H9 (cell line): ENCODE results near the gene GTF3C5. TPM values are rescaled to one million over a fixed set of nuclear protein-coding genes. Genes with fewer than 3 reads are reported as not detected.

ENCODE experiments used
- DNase-seq: peaks from one replicate; pipeline ENCODE4 v3.0.0-alpha.2; 2017
- H2AFZ ChIP-seq: one replicate; pipeline ENCODE4 v1.6.1; 2013; ENCODE audit warnings: mild to moderate bottlenecking, low read length, control low read depth, moderate library complexity
- H2AK5ac ChIP-seq: 2 replicates; pipeline ENCODE4 v1.6.1; 2013; ENCODE audit warnings: low read length, control low read depth, mixed read lengths; ENCODE audit not compliant: insufficient read length
- H2BK120ac ChIP-seq: one replicate; pipeline ENCODE4 v1.6.1; 2013; ENCODE audit warnings: low read depth, mild to moderate bottlenecking, low read length, control low read depth, inconsistent platforms; ENCODE audit not compliant: poor library complexity, severe bottlenecking
- H2BK12ac ChIP-seq: 2 replicates; pipeline ENCODE4 v1.6.1; 2013; ENCODE audit warnings: low read length, control low read depth, mixed read lengths, low read depth; ENCODE audit not compliant: insufficient read length
- H2BK15ac ChIP-seq: 2 replicates; pipeline ENCODE4 v1.6.1; 2013; ENCODE audit warnings: low read depth, low read length, control low read depth
- H2BK20ac ChIP-seq: one replicate; pipeline ENCODE4 v1.6.1; 2013; ENCODE audit warnings: low read depth, mild to moderate bottlenecking, low read length, control low read depth, inconsistent platforms; ENCODE audit not compliant: poor library complexity, severe bottlenecking
- H2BK5ac ChIP-seq: 2 replicates; pipeline ENCODE4 v1.6.1; 2013; ENCODE audit warnings: low read length, control low read depth, mixed read lengths; ENCODE audit not compliant: insufficient read length
- H3K14ac ChIP-seq: 2 replicates; pipeline ENCODE4 v1.6.1; 2013; ENCODE audit warnings: low read length, control low read depth; ENCODE audit not compliant: insufficient read depth
- H3K18ac ChIP-seq: 2 replicates; pipeline ENCODE4 v1.6.1; 2013; ENCODE audit warnings: low read depth, mild to moderate bottlenecking, mixed read lengths, low read length, control low read depth; ENCODE audit not compliant: insufficient read length
- H3K23ac ChIP-seq: 2 replicates; pipeline ENCODE4 v1.6.1; 2013; ENCODE audit warnings: low read length, control low read depth, mixed read lengths, low read depth; ENCODE audit not compliant: insufficient read length
- H3K23me2 ChIP-seq: 2 replicates; pipeline ENCODE4 v1.6.1; 2013; ENCODE audit warnings: low read depth, mild to moderate bottlenecking, mixed read lengths, low read length, control low read depth; ENCODE audit not compliant: insufficient read length, poor library complexity, severe bottlenecking
- H3K27ac ChIP-seq: 2 replicates; pipeline ENCODE4 v1.5.1; 2013; ENCODE audit warnings: low read length, control low read depth, mixed read lengths, low read depth; ENCODE audit not compliant: insufficient read length
- H3K27me3 ChIP-seq: 2 replicates; pipeline ENCODE4 v1.6.1; 2013; ENCODE audit warnings: low read length, control low read depth, inconsistent platforms; ENCODE audit not compliant: insufficient read depth
- H3K4ac ChIP-seq: 2 replicates; pipeline ENCODE4 v1.6.1; 2013; ENCODE audit warnings: low read depth, mild to moderate bottlenecking, control low read depth, inconsistent platforms, low read length, moderate library complexity
- H3K4me1 ChIP-seq: 2 replicates; pipeline ENCODE4 v1.6.1; 2013; ENCODE audit warnings: low read length, control low read depth, inconsistent platforms; ENCODE audit not compliant: insufficient read depth
- H3K4me2 ChIP-seq: 2 replicates; pipeline ENCODE4 v1.6.1; 2013; ENCODE audit warnings: low read length, control low read depth, mixed read lengths; ENCODE audit not compliant: insufficient read length, insufficient read depth
- H3K56ac ChIP-seq: 2 replicates; pipeline ENCODE4 v1.6.1; 2013; ENCODE audit warnings: low read depth, mild to moderate bottlenecking, mixed read lengths, low read length, control low read depth; ENCODE audit not compliant: insufficient read length
- H3K79me1 ChIP-seq: 2 replicates; pipeline ENCODE4 v1.6.1; 2013; ENCODE audit warnings: low read depth, mild to moderate bottlenecking, moderate library complexity, low read length, control low read depth, inconsistent platforms; ENCODE audit not compliant: insufficient read depth, poor library complexity, severe bottlenecking
- H3K79me2 ChIP-seq: 2 replicates; pipeline ENCODE4 v1.6.1; 2013; ENCODE audit warnings: low read length, control low read depth, inconsistent platforms; ENCODE audit not compliant: insufficient read depth
- H3K9ac ChIP-seq: 2 replicates; pipeline ENCODE4 v1.6.1; 2013; ENCODE audit warnings: low read length, control low read depth, mixed read lengths; ENCODE audit not compliant: insufficient read length; ENCODE audit errors: extremely low read depth
- H3K9me3 ChIP-seq: one replicate; pipeline ENCODE4 v1.6.1; 2013; ENCODE audit warnings: low read depth, low read length, inconsistent platforms; ENCODE audit not compliant: control insufficient read depth
- H3T11ph ChIP-seq: one replicate; pipeline ENCODE4 v1.6.1; 2013; ENCODE audit warnings: mild to moderate bottlenecking, low read length, control low read depth, inconsistent platforms
- H4K20me1 ChIP-seq: one replicate; pipeline ENCODE4 v1.6.1; 2013; ENCODE audit not compliant: control insufficient read depth, insufficient read length, insufficient read depth
- H4K5ac ChIP-seq: 2 replicates; pipeline ENCODE4 v1.6.1; 2013; ENCODE audit warnings: low read depth, mild to moderate bottlenecking, mixed read lengths, low read length, control low read depth; ENCODE audit not compliant: insufficient read length
- H4K8ac ChIP-seq: replicated peaks from 2 replicates; pipeline ENCODE4 v1.6.1; 2013; ENCODE audit warnings: low read length, control low read depth, mixed read lengths, low read depth; ENCODE audit not compliant: insufficient read length
- H4K91ac ChIP-seq: 2 replicates; pipeline ENCODE4 v1.6.1; 2013; ENCODE audit warnings: low read depth, mild to moderate bottlenecking, moderate library complexity, mixed read lengths, low read length, control low read depth; ENCODE audit not compliant: insufficient read length
- H3K27ac Mint-ChIP-seq, 3 experiments: 2 replicates in 2 of 3; 3 replicates in 1 of 3; pipeline ENCODE4 v1.8.0; 2020 to 2021; ENCODE audit warnings: mixed read lengths in 3 of 3, mild to moderate bottlenecking in 1 of 3, moderate library complexity in 1 of 3
- H3K27me3 Mint-ChIP-seq: 2 replicates; pipeline ENCODE4 v1.8.0; 2021; ENCODE audit warnings: low read depth, mild to moderate bottlenecking, moderate library complexity, mixed read lengths
- H3K36me3 Mint-ChIP-seq, 3 experiments: 2 replicates in 2 of 3; 3 replicates in 1 of 3; pipeline ENCODE4 v1.8.0; 2020 to 2021; ENCODE audit warnings: low read depth in 3 of 3, mixed read lengths in 3 of 3; ENCODE audit not compliant: insufficient read depth in 1 of 3
- H3K4me1 Mint-ChIP-seq, 2 experiments: 2 replicates each; pipeline ENCODE4 v1.8.0; 2020; ENCODE audit warnings: mixed read lengths in 2 of 2
- H3K4me3 Mint-ChIP-seq, 2 experiments: 2 replicates in 1 of 2; 3 replicates in 1 of 2; pipeline ENCODE4 v1.8.0; 2020 to 2021; ENCODE audit warnings: mild to moderate bottlenecking in 2 of 2, mixed read lengths in 2 of 2, moderate library complexity in 1 of 2
- H3K9me3 Mint-ChIP-seq, 2 experiments: 2 replicates in 1 of 2; 3 replicates in 1 of 2; pipeline ENCODE4 v1.8.0; 2020; ENCODE audit warnings: mild to moderate bottlenecking in 2 of 2, mixed read lengths in 2 of 2, moderate library complexity in 1 of 2
- WGBS: extraction: QIAGEN DNeasy Blood & Tissue Kit; methylation state at CpG from one replicate; pipeline ENCODE4 v1.1.7; 2013; ENCODE audit warnings: missing lambda C conversion rate, low lambda C conversion rate, mixed read lengths; ENCODE audit not compliant: insufficient read length; ENCODE audit errors: extremely low coverage; 5-methylcytosine and 5-hydroxymethylcytosine counted together
- total RNA-seq: library from RNA; stranded (reverse); gene quantifications from 2 replicates; pipeline ENCODE4 v1.2.1, GENCODE V29; 2021
- TF ChIP-seq, protein P1 (sequence below): fragments of 200-600 bp; sonication (generic); conservative IDR thresholded peaks from 3 replicates; pipeline ENCODE4 v1.8.0; 2021; ENCODE audit warnings: antibody characterized with exemption, mild to moderate bottlenecking

GTF3C5 gene
- total RNA-seq, 1 experiment from 2014 or later = 88.9 TPM

DNA sequence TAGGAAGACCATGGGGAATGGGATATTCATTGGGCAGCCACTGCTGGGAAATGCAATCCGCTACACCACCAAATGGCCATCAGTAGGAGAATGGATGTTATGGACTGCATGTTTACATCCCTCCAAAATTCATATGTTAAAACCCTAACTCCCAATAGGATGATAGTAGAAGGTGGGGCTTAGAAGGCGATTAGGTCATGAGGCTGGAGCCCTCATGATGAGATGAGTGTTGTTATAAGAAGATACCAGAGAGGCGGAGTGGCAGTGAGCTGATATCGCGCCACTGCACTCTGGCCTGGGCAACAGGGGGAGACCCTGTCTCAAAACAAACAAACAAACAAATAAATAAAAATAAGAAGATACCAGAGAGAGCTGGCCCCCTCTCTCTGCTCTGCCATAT, 16.1 kb upstream of the GTF3C5 start:
- Histone ChIP-seq H3K18ac (no peak overlapping the region), H2AK5ac (no peak overlapping the region), H3K14ac (no peak overlapping the region), H3K9me3 (no peaks in the 10 kb centered on the region), H3K79me1 (no peaks in the 10 kb centered on the region), H3K4me2 (no peak overlapping the region), H3K9ac (no peak overlapping the region), H3K4me1 (no peaks in the 10 kb centered on the region), H4K91ac (no peak overlapping the region), H2BK120ac (no peak overlapping the region), H2BK12ac (no peak overlapping the region), H2AFZ (no peak overlapping the region), H3K27me3 (no peaks in the 10 kb centered on the region), H3T11ph (no peak overlapping the region), H2BK15ac (no peak overlapping the region), H3K4ac (no peak overlapping the region), H3K79me2 (no peaks in the 10 kb centered on the region), H4K8ac (no peak overlapping the region), H2BK20ac (no peak overlapping the region), H3K56ac (no peak overlapping the region), H2BK5ac (no peak overlapping the region), H4K5ac (no peak overlapping the region), H3K23me2 (no peaks in the 10 kb centered on the region), H4K20me1 (no peaks in the 10 kb centered on the region), H3K23ac (no peak overlapping the region), H3K27ac (no peak overlapping the region)
- no CpG with 5 or more reads among the region's 5 CpGs for WGBS
- peaks cover 77% of the 10 kb centered on the region for H3K27me3 Mint-ChIP-seq
- H3K4me1 Mint-ChIP-seq = no peaks in the 10 kb centered on the region
- DNase-seq = no peak
- peaks cover 0 to 3% of the 10 kb centered on the region in 2 experiments; a peak in 1 of 5 replicates for H3K9me3 Mint-ChIP-seq
- no peak overlapping the region for H3K27ac Mint-ChIP-seq
- TF ChIP-seq, protein P1, sequence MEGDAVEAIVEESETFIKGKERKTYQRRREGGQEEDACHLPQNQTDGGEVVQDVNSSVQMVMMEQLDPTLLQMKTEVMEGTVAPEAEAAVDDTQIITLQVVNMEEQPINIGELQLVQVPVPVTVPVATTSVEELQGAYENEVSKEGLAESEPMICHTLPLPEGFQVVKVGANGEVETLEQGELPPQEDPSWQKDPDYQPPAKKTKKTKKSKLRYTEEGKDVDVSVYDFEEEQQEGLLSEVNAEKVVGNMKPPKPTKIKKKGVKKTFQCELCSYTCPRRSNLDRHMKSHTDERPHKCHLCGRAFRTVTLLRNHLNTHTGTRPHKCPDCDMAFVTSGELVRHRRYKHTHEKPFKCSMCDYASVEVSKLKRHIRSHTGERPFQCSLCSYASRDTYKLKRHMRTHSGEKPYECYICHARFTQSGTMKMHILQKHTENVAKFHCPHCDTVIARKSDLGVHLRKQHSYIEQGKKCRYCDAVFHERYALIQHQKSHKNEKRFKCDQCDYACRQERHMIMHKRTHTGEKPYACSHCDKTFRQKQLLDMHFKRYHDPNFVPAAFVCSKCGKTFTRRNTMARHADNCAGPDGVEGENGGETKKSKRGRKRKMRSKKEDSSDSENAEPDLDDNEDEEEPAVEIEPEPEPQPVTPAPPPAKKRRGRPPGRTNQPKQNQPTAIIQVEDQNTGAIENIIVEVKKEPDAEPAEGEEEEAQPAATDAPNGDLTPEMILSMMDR = no peak
- H3K4me3 Mint-ChIP-seq = no peak overlapping the region
- no peaks in the 10 kb centered on the region for H3K36me3 Mint-ChIP-seq
